ENCODE data around the gene FOXD2.

The FOXD2 gene

GRCh38 chr1:47474278-47475193 is 36.7 kb downstream of the FOXD2 start:
- no peaks in the 10 kb centered on the region for H3K36me3 ChIP-seq (ENCODE audit: control insufficient read depth, low read depth, low read length)
- H3K4me3 ChIP-seq (ENCODE audit: low read length): no peak overlapping the region
- no peak overlapping the region for H3K27ac ChIP-seq (ENCODE audit: low read length)
- H3K9me3 ChIP-seq (ENCODE audit: control insufficient read depth, low read depth, low read length): no peaks in the 10 kb centered on the region
- no peaks in the 10 kb centered on the region for H3K27me3 ChIP-seq (ENCODE audit: control insufficient read depth, insufficient read depth, low read length)
- no peak overlapping the region for H3K9ac ChIP-seq (ENCODE audit: low read length)
- H3K4me1 ChIP-seq (ENCODE audit: control insufficient read depth, low read depth, low read length): peaks cover 8% of the 10 kb centered on the region

GRCh38 chr1:47477595-47478080 is 39.8 kb downstream of the FOXD2 start:
- Histone ChIP-seq H3K4me3 (ENCODE audit: low read length) (no peak overlapping the region), H3K9me3 (ENCODE audit: control insufficient read depth, low read depth, low read length) (no peaks in the 10 kb centered on the region), H3K4me1 (ENCODE audit: control insufficient read depth, low read depth, low read length) (peaks cover 8% of the 10 kb centered on the region), H3K27me3 (ENCODE audit: control insufficient read depth, insufficient read depth, low read length) (no peaks in the 10 kb centered on the region), H3K27ac (ENCODE audit: low read length) (no peak overlapping the region), H3K9ac (ENCODE audit: low read length) (no peak overlapping the region), H3K36me3 (ENCODE audit: control insufficient read depth, low read depth, low read length) (no peaks in the 10 kb centered on the region)

GRCh38 chr1:47478090-47478489 is 40.2 kb downstream of the FOXD2 start:
- Histone ChIP-seq H3K27ac (ENCODE audit: low read length) (no peak overlapping the region), H3K9me3 (ENCODE audit: control insufficient read depth, low read depth, low read length) (no peaks in the 10 kb centered on the region)

GRCh38 chr1:47479664-47480063 is 41.8 kb downstream of the FOXD2 start:
- peaks cover 2% of the 10 kb centered on the region for H3K4me1 ChIP-seq (ENCODE audit: control insufficient read depth, low read depth, low read length)
- no peaks in the 10 kb centered on the region for H3K36me3 ChIP-seq (ENCODE audit: control insufficient read depth, low read depth, low read length)
- no peaks in the 10 kb centered on the region for H3K27me3 ChIP-seq (ENCODE audit: control insufficient read depth, insufficient read depth, low read length)
- H3K9ac ChIP-seq (ENCODE audit: low read length): no peak overlapping the region
- H3K4me3 ChIP-seq (ENCODE audit: low read length): no peak overlapping the region
- no peaks in the 10 kb centered on the region for H3K9me3 ChIP-seq (ENCODE audit: control insufficient read depth, low read depth, low read length)
- H3K27ac ChIP-seq (ENCODE audit: low read length): no peak overlapping the region

More at GRCh38 chr1:47478090-47478489, 40.2 kb downstream of the FOXD2 start:
- H3K27me3 ChIP-seq (ENCODE audit: control insufficient read depth, insufficient read depth, low read length): no peaks in the 10 kb centered on the region
- H3K4me3 ChIP-seq (ENCODE audit: low read length): no peak overlapping the region
- peaks cover 8% of the 10 kb centered on the region for H3K4me1 ChIP-seq (ENCODE audit: control insufficient read depth, low read depth, low read length)
- no peak overlapping the region for H3K9ac ChIP-seq (ENCODE audit: low read length)
- no peaks in the 10 kb centered on the region for H3K36me3 ChIP-seq (ENCODE audit: control insufficient read depth, low read depth, low read length)

- no peaks in the 10 kb centered on the region for H3K36me3 ChIP-seq (ENCODE audit: control insufficient read depth, low read depth, low read length)
- H3K4me3 ChIP-seq (ENCODE audit: low read length): no peak overlapping the region
Measured at GRCh38 chr1:47481936-47482335, 44.1 kb downstream of the FOXD2 start.

GRCh38 chr1:47482786-47483185 is 44.9 kb downstream of the FOXD2 start:
- no peaks in the 10 kb centered on the region for H3K4me1 ChIP-seq (ENCODE audit: control insufficient read depth, low read depth, low read length)
- H3K9me3 ChIP-seq (ENCODE audit: control insufficient read depth, low read depth, low read length): no peaks in the 10 kb centered on the region
- no peaks in the 10 kb centered on the region for H3K36me3 ChIP-seq (ENCODE audit: control insufficient read depth, low read depth, low read length)
- no peak overlapping the region for H3K4me3 ChIP-seq (ENCODE audit: low read length)
- H3K27ac ChIP-seq (ENCODE audit: low read length): no peak overlapping the region
- no peak overlapping the region for H3K9ac ChIP-seq (ENCODE audit: low read length)
- no peaks in the 10 kb centered on the region for H3K27me3 ChIP-seq (ENCODE audit: control insufficient read depth, insufficient read depth, low read length)

More at GRCh38 chr1:47481936-47482335, 44.1 kb downstream of the FOXD2 start:
- no peak overlapping the region for H3K9ac ChIP-seq (ENCODE audit: low read length)
- H3K27ac ChIP-seq (ENCODE audit: low read length): no peak overlapping the region
- no peaks in the 10 kb centered on the region for H3K4me1 ChIP-seq (ENCODE audit: control insufficient read depth, low read depth, low read length)
- H3K9me3 ChIP-seq (ENCODE audit: control insufficient read depth, low read depth, low read length): no peaks in the 10 kb centered on the region
- no peaks in the 10 kb centered on the region for H3K27me3 ChIP-seq (ENCODE audit: control insufficient read depth, insufficient read depth, low read length)

GRCh38 chr1:47483651-47484050 is 45.8 kb downstream of the FOXD2 start:
- Histone ChIP-seq H3K4me1 (ENCODE audit: control insufficient read depth, low read depth, low read length) (no peaks in the 10 kb centered on the region), H3K9me3 (ENCODE audit: control insufficient read depth, low read depth, low read length) (no peaks in the 10 kb centered on the region), H3K4me3 (ENCODE audit: low read length) (no peak overlapping the region), H3K27ac (ENCODE audit: low read length) (no peak overlapping the region), H3K9ac (ENCODE audit: low read length) (no peak overlapping the region), H3K36me3 (ENCODE audit: control insufficient read depth, low read depth, low read length) (no peaks in the 10 kb centered on the region), H3K27me3 (ENCODE audit: control insufficient read depth, insufficient read depth, low read length) (no peaks in the 10 kb centered on the region)

- Histone ChIP-seq H3K36me3 (ENCODE audit: control insufficient read depth, low read depth, low read length) (no peaks in the 10 kb centered on the region), H3K27ac (ENCODE audit: low read length) (no peak overlapping the region), H3K9me3 (ENCODE audit: control insufficient read depth, low read depth, low read length) (no peaks in the 10 kb centered on the region), H3K9ac (ENCODE audit: low read length) (no peak overlapping the region), H3K27me3 (ENCODE audit: control insufficient read depth, insufficient read depth, low read length) (no peaks in the 10 kb centered on the region), H3K4me1 (ENCODE audit: control insufficient read depth, low read depth, low read length) (no peaks in the 10 kb centered on the region), H3K4me3 (ENCODE audit: low read length) (no peak overlapping the region)
Measured at GRCh38 chr1:47485817-47486216, 48.0 kb downstream of the FOXD2 start.

GRCh38 chr1:47487332-47487731 is 49.5 kb downstream of the FOXD2 start:
- H3K27me3 ChIP-seq (ENCODE audit: control insufficient read depth, insufficient read depth, low read length): no peaks in the 10 kb centered on the region
- H3K27ac ChIP-seq (ENCODE audit: low read length): no peak overlapping the region
- H3K9ac ChIP-seq (ENCODE audit: low read length): no peak overlapping the region
- no peaks in the 10 kb centered on the region for H3K9me3 ChIP-seq (ENCODE audit: control insufficient read depth, low read depth, low read length)
- no peaks in the 10 kb centered on the region for H3K36me3 ChIP-seq (ENCODE audit: control insufficient read depth, low read depth, low read length)
- no peak overlapping the region for H3K4me3 ChIP-seq (ENCODE audit: low read length)
- H3K4me1 ChIP-seq (ENCODE audit: control insufficient read depth, low read depth, low read length): no peaks in the 10 kb centered on the region

- Histone ChIP-seq H3K9me3 (ENCODE audit: control insufficient read depth, low read depth, low read length) (no peaks in the 10 kb centered on the region), H3K9ac (ENCODE audit: low read length) (no peak overlapping the region), H3K4me1 (ENCODE audit: control insufficient read depth, low read depth, low read length) (no peaks in the 10 kb centered on the region), H3K27ac (ENCODE audit: low read length) (no peak overlapping the region), H3K27me3 (ENCODE audit: control insufficient read depth, insufficient read depth, low read length) (no peaks in the 10 kb centered on the region), H3K36me3 (ENCODE audit: control insufficient read depth, low read depth, low read length) (no peaks in the 10 kb centered on the region), H3K4me3 (ENCODE audit: low read length) (no peak overlapping the region)
Measured at GRCh38 chr1:47487850-47488450, 50.1 kb downstream of the FOXD2 start.

All from iPS-18a (cell line).